Astrocyte (in vitro differentiated cells and primary cell): ENCODE data around the gene HES1. TPM values are rescaled to one million over a fixed set of nuclear protein-coding genes. Genes with fewer than 3 reads are reported as not detected.

Experiments used
- DNase-seq: peaks from one replicate; pipeline ENCODE4 v3.0.0-alpha.2; 2010; ENCODE audit warnings: low read depth
- FAIRE-seq: peaks from 2 replicates; lab custom pipeline; 2011; peaks lifted over from hg19 to GRCh38; lab: Jason Lieb, UNC
- H2AFZ ChIP-seq: 2 replicates; pipeline ENCODE4 v1.6.0; 2012; ENCODE audit warnings: low read depth, low read length, inconsistent platforms
- H3K27ac ChIP-seq: 2 replicates; pipeline ENCODE4 v1.5.1; 2011; ENCODE audit warnings: low read depth, low read length, inconsistent platforms
- H3K27me3 ChIP-seq: 2 replicates; pipeline ENCODE4 v1.6.0; 2011; ENCODE audit warnings: low read length, inconsistent platforms; ENCODE audit not compliant: insufficient read depth
- H3K36me3 ChIP-seq: 2 replicates; pipeline ENCODE4 v1.5.1; 2011; ENCODE audit warnings: low read length, inconsistent platforms; ENCODE audit not compliant: insufficient read depth
- H3K4me1 ChIP-seq: 2 replicates; pipeline ENCODE4 v1.5.1; 2011; ENCODE audit warnings: low read length, inconsistent platforms; ENCODE audit not compliant: insufficient read depth
- H3K4me2 ChIP-seq: 2 replicates; pipeline ENCODE4 v1.6.0; 2012; ENCODE audit warnings: low read length, inconsistent platforms
- H3K4me3 ChIP-seq: 2 replicates; pipeline ENCODE4 v1.5.1; 2011; ENCODE audit warnings: low read depth, mild to moderate bottlenecking, low read length, inconsistent platforms; ENCODE audit not compliant: insufficient read depth
- H3K79me2 ChIP-seq: 2 replicates; pipeline ENCODE4 v1.6.0; 2012; ENCODE audit warnings: mild to moderate bottlenecking, low read length, inconsistent platforms; ENCODE audit not compliant: insufficient read depth
- H3K9ac ChIP-seq: 2 replicates; pipeline ENCODE4 v1.6.0; 2012; ENCODE audit warnings: mild to moderate bottlenecking, low read length, inconsistent platforms
- H3K9me3 ChIP-seq: 2 replicates; pipeline ENCODE4 v1.5.1; 2012; ENCODE audit warnings: low read depth, mild to moderate bottlenecking, low read length, inconsistent platforms; ENCODE audit not compliant: insufficient read depth
- H4K20me1 ChIP-seq: 2 replicates; pipeline ENCODE4 v1.6.0; 2012; ENCODE audit warnings: low read length, inconsistent platforms; ENCODE audit not compliant: insufficient read depth
- H3K27ac Mint-ChIP-seq: one replicate; pipeline ENCODE4 v1.8.0; 2021; ENCODE audit warnings: mild to moderate bottlenecking, mixed read lengths; ENCODE audit not compliant: unreplicated experiment
- H3K27me3 Mint-ChIP-seq: one replicate; pipeline ENCODE4 v1.8.0; 2021; ENCODE audit warnings: low read depth, mixed read lengths; ENCODE audit not compliant: unreplicated experiment
- H3K36me3 Mint-ChIP-seq: one replicate; pipeline ENCODE4 v1.8.0; 2021; ENCODE audit warnings: low read depth, mixed read lengths; ENCODE audit not compliant: unreplicated experiment
- H3K4me1 Mint-ChIP-seq: one replicate; pipeline ENCODE4 v1.8.0; 2021; ENCODE audit warnings: low read depth, mixed read lengths; ENCODE audit not compliant: unreplicated experiment
- H3K4me3 Mint-ChIP-seq: one replicate; pipeline ENCODE4 v1.8.0; 2021; ENCODE audit warnings: mild to moderate bottlenecking, moderate library complexity, mixed read lengths; ENCODE audit not compliant: unreplicated experiment
- H3K9me3 Mint-ChIP-seq: one replicate; pipeline ENCODE4 v1.8.0; 2021; ENCODE audit warnings: mild to moderate bottlenecking, mixed read lengths; ENCODE audit not compliant: unreplicated experiment
- EZH2 ChIP-seq: IDR thresholded peaks from 2 replicates; pipeline ENCODE4 v1.6.1; 2012; ENCODE audit warnings: mild to moderate bottlenecking, low read length, inconsistent platforms; ENCODE audit not compliant: insufficient read depth
- total RNA-seq: library from RNA; stranded (reverse); gene quantifications from 2 replicates; pipeline ENCODE4 v1.2.1, GENCODE V29; 2021
- TF ChIP-seq, protein P1 (sequence below): IDR thresholded peaks from 2 replicates; pipeline ENCODE4 v1.5.1; 2011; ENCODE audit warnings: low read depth, mild to moderate bottlenecking, inconsistent platforms, low read length, moderate library complexity; ENCODE audit not compliant: insufficient read depth

HES1 gene
- total RNA-seq, 1 donor from 2014 or later = 46.5 TPM

- no peaks in the 10 kb centered on the region for H3K27me3 ChIP-seq
- no peaks in the 10 kb centered on the region for H3K9me3 Mint-ChIP-seq
- H2AFZ ChIP-seq = no peak overlapping the region
- no peaks in the 10 kb centered on the region for H3K9me3 ChIP-seq
- peaks cover 46% of the 10 kb centered on the region for H3K4me1 ChIP-seq
- H4K20me1 ChIP-seq = peaks cover 11% of the 10 kb centered on the region
- peaks cover 21% of the 10 kb centered on the region for H3K79me2 ChIP-seq
- H3K27ac Mint-ChIP-seq = peak overlapping the region; percentile 31
- H3K4me2 ChIP-seq = peak overlapping the region; percentile 87
- H3K4me3 ChIP-seq = peak overlapping the region; percentile 93
- peak overlapping the region; percentile 96 for H3K27ac ChIP-seq
- H3K4me1 Mint-ChIP-seq = peaks cover 26% of the 10 kb centered on the region
- FAIRE-seq (no peak), DNase-seq (peak; percentile 87)
- H3K27me3 Mint-ChIP-seq = peaks cover 4% of the 10 kb centered on the region
- peak overlapping the region; percentile 99 for H3K9ac ChIP-seq
- peak overlapping the region; percentile 94 for H3K4me3 Mint-ChIP-seq
- H3K36me3 Mint-ChIP-seq = peaks cover 6% of the 10 kb centered on the region
- no peak for TF ChIP-seq EZH2
- TF ChIP-seq, protein P1, sequence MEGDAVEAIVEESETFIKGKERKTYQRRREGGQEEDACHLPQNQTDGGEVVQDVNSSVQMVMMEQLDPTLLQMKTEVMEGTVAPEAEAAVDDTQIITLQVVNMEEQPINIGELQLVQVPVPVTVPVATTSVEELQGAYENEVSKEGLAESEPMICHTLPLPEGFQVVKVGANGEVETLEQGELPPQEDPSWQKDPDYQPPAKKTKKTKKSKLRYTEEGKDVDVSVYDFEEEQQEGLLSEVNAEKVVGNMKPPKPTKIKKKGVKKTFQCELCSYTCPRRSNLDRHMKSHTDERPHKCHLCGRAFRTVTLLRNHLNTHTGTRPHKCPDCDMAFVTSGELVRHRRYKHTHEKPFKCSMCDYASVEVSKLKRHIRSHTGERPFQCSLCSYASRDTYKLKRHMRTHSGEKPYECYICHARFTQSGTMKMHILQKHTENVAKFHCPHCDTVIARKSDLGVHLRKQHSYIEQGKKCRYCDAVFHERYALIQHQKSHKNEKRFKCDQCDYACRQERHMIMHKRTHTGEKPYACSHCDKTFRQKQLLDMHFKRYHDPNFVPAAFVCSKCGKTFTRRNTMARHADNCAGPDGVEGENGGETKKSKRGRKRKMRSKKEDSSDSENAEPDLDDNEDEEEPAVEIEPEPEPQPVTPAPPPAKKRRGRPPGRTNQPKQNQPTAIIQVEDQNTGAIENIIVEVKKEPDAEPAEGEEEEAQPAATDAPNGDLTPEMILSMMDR = no peak
- H3K36me3 ChIP-seq = no peaks in the 10 kb centered on the region
Measured at GRCh38 chr3:194139071-194139813, 3.3 kb downstream of the HES1 start.

GRCh38 chr3:194139814-194140391 is 4.0 kb downstream of the HES1 start:
- peaks cover 11% of the 10 kb centered on the region for H4K20me1 ChIP-seq
- H2AFZ ChIP-seq = no peak overlapping the region
- H3K27ac ChIP-seq = peak overlapping the region; percentile 96
- peak overlapping the region; percentile 87 for H3K4me2 ChIP-seq
- peaks cover 26% of the 10 kb centered on the region for H3K4me1 Mint-ChIP-seq
- TF ChIP-seq EZH2 = no peak
- TF ChIP-seq, protein P1 = no peak
- peak overlapping the region; percentile 54 for H3K4me3 Mint-ChIP-seq
- peak; percentile 46 for DNase-seq
- H3K27ac Mint-ChIP-seq = peak overlapping the region; percentile 44
- no peaks in the 10 kb centered on the region for H3K9me3 Mint-ChIP-seq
- H3K79me2 ChIP-seq = peaks cover 21% of the 10 kb centered on the region
- peak overlapping the region; percentile 99 for H3K9ac ChIP-seq
- FAIRE-seq = no peak
- peaks cover 7% of the 10 kb centered on the region for H3K27me3 Mint-ChIP-seq
- peaks cover 6% of the 10 kb centered on the region for H3K36me3 Mint-ChIP-seq
- no peaks in the 10 kb centered on the region for H3K27me3 ChIP-seq
- H3K4me1 ChIP-seq = peaks cover 46% of the 10 kb centered on the region
- no peaks in the 10 kb centered on the region for H3K36me3 ChIP-seq
- H3K9me3 ChIP-seq = no peaks in the 10 kb centered on the region
- no peak overlapping the region for H3K4me3 ChIP-seq
